Measurements from ENCODE around the gene FHIT.

FHIT gene

DNA sequence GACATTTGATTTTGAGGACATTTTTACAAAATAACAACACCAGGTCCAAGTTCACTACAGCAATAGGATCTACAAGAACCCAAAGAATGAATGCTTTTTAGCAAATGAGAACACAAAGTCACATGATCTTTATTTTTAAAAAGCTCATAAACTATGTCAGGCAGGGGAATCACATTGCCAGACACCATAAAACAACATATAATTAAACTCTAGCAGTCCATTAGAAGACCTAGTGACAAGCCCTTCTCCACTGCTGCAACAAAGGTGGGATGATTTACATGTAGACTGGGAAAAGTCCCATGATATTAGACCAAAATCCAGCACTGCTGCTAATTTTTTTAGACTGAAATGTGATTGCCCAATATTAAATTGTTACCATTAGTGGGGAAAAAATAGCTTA is 92.6 kb downstream of the FHIT start:
- no peaks in the 10 kb centered on the region for H4K20me1 ChIP-seq (ENCODE audit: control insufficient read depth, insufficient read depth, low read depth, low read length)
- H3K9me2 ChIP-seq (replicated peaks; ENCODE audit: control insufficient read depth, low read length): no peaks in the 10 kb centered on the region
- H3K27me3 ChIP-seq (ENCODE audit: control insufficient read depth, low read length): no peaks in the 10 kb centered on the region
- H3K4me2 ChIP-seq (ENCODE audit: low read length): no peak overlapping the region
- no peak overlapping the region for H3K27ac ChIP-seq (ENCODE audit: low read depth, low read length)
- H3K9me3 ChIP-seq (ENCODE audit: control insufficient read depth, insufficient read depth, low read length): no peaks in the 10 kb centered on the region
- H3K4me3 ChIP-seq (ENCODE audit: low read length): no peak overlapping the region
- no peaks in the 10 kb centered on the region for H3F3A ChIP-seq (ENCODE audit: control insufficient read depth, insufficient read depth)
- TF ChIP-seq, protein P1, sequence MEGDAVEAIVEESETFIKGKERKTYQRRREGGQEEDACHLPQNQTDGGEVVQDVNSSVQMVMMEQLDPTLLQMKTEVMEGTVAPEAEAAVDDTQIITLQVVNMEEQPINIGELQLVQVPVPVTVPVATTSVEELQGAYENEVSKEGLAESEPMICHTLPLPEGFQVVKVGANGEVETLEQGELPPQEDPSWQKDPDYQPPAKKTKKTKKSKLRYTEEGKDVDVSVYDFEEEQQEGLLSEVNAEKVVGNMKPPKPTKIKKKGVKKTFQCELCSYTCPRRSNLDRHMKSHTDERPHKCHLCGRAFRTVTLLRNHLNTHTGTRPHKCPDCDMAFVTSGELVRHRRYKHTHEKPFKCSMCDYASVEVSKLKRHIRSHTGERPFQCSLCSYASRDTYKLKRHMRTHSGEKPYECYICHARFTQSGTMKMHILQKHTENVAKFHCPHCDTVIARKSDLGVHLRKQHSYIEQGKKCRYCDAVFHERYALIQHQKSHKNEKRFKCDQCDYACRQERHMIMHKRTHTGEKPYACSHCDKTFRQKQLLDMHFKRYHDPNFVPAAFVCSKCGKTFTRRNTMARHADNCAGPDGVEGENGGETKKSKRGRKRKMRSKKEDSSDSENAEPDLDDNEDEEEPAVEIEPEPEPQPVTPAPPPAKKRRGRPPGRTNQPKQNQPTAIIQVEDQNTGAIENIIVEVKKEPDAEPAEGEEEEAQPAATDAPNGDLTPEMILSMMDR (IDR thresholded peaks at IDR 0.05; ENCODE audit: low read depth, low read length, poor library complexity, severe bottlenecking): no peak
- no peak for TF ChIP-seq EZH2phosphoT487 (IDR thresholded peaks at IDR 0.05; ENCODE audit: borderline replicate concordance, low read length)
- no peaks in the 10 kb centered on the region for H3K79me2 ChIP-seq (ENCODE audit: control insufficient read depth, low read length)
- no peaks in the 10 kb centered on the region for H3K36me3 ChIP-seq (ENCODE audit: control insufficient read depth, low read length)
- no peaks in the 10 kb centered on the region for H3K4me1 ChIP-seq (ENCODE audit: control insufficient read depth, low read length)

DNA sequence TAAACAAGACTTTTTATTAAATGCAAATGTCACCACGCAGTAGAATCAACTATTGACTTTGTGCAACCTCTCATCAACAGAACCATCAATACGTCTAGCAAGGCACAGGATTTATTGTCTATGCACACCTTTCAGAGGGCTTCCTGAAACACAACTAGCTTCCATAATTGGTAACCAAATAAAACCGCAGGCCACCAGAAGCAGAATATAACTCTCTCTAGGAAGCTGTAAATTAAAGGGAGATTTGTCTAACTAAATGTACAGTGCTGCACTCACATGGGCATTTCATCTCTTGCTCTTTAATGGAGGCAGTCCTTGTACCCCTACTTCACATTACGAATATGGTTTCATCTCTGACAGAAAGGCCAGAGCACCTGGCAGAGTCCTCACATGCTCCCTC is 93.0 kb downstream of the FHIT start:
- no peaks in the 10 kb centered on the region for H4K20me1 ChIP-seq (ENCODE audit: control insufficient read depth, insufficient read depth, low read depth, low read length)
- H3F3A ChIP-seq (ENCODE audit: control insufficient read depth, insufficient read depth): no peaks in the 10 kb centered on the region
- H3K9me3 ChIP-seq (ENCODE audit: control insufficient read depth, insufficient read depth, low read length): no peaks in the 10 kb centered on the region
- H3K36me3 ChIP-seq (ENCODE audit: control insufficient read depth, low read length): no peaks in the 10 kb centered on the region
- H3K9me2 ChIP-seq (replicated peaks; ENCODE audit: control insufficient read depth, low read length): no peaks in the 10 kb centered on the region
- H3K4me3 ChIP-seq (ENCODE audit: low read length): no peak overlapping the region
- no peak overlapping the region for H3K27ac ChIP-seq (ENCODE audit: low read depth, low read length)
- H3K4me2 ChIP-seq (ENCODE audit: low read length): no peak overlapping the region
- H3K27me3 ChIP-seq (ENCODE audit: control insufficient read depth, low read length): no peaks in the 10 kb centered on the region
- H3K4me1 ChIP-seq (ENCODE audit: control insufficient read depth, low read length): no peaks in the 10 kb centered on the region
- no peaks in the 10 kb centered on the region for H3K79me2 ChIP-seq (ENCODE audit: control insufficient read depth, low read length)
- TF ChIP-seq EZH2phosphoT487 (IDR thresholded peaks at IDR 0.05; ENCODE audit: borderline replicate concordance, low read length): no peak
- TF ChIP-seq, protein P1 (IDR thresholded peaks at IDR 0.05; ENCODE audit: low read depth, low read length, poor library complexity, severe bottlenecking): no peak

GRCh38 chr3:61157414-61157813 is 93.8 kb downstream of the FHIT start:
- Histone ChIP-seq H3K79me2 (ENCODE audit: control insufficient read depth, low read length) (no peaks in the 10 kb centered on the region), H4K20me1 (ENCODE audit: control insufficient read depth, insufficient read depth, low read depth, low read length) (no peaks in the 10 kb centered on the region)

More at GRCh38 chr3:61157414-61157813, 93.8 kb downstream of the FHIT start:
- Histone ChIP-seq H3F3A (ENCODE audit: control insufficient read depth, insufficient read depth) (no peaks in the 10 kb centered on the region), H3K27me3 (ENCODE audit: control insufficient read depth, low read length) (no peaks in the 10 kb centered on the region), H3K36me3 (ENCODE audit: control insufficient read depth, low read length) (no peaks in the 10 kb centered on the region), H3K4me2 (ENCODE audit: low read length) (no peak overlapping the region), H3K4me3 (ENCODE audit: low read length) (no peak overlapping the region), H3K9me2 (replicated peaks; ENCODE audit: control insufficient read depth, low read length) (no peaks in the 10 kb centered on the region; the same call in 1 of the 2 replicates), H3K27ac (ENCODE audit: low read depth, low read length) (no peak overlapping the region), H3K9me3 (ENCODE audit: control insufficient read depth, insufficient read depth, low read length) (no peaks in the 10 kb centered on the region), H3K4me1 (ENCODE audit: control insufficient read depth, low read length) (no peaks in the 10 kb centered on the region)
- TF ChIP-seq EZH2phosphoT487 (IDR thresholded peaks at IDR 0.05; ENCODE audit: borderline replicate concordance, low read length): no peak
- TF ChIP-seq, protein P1 (IDR thresholded peaks at IDR 0.05; ENCODE audit: low read depth, low read length, poor library complexity, severe bottlenecking): no peak
